CD4-positive, alpha-beta T cell (primary cell): Measurements from ENCODE around the gene ARHGEF3. TPM values are rescaled to one million over a fixed set of nuclear protein-coding genes. Genes with fewer than 3 reads are reported as not detected.
"Not testable (repeated sequence)": the region's sequence is repeated elsewhere in the genome, so short reads cannot be mapped to it uniquely, and the experiment has no call there.

Experiments used
- ATAC-seq: fragments of 200-7000 bp; cut with Tn5 transposase; one replicate; pipeline ENCODE4 v1.10.0; 2022; ENCODE audit warnings: mild to moderate bottlenecking; ENCODE audit not compliant: poor library complexity
- CTCF ChIA-PET: fragments of 350-600 bp; sonication (Branson Sonifier 250); formaldehyde crosslinking; loops from one replicate; lab custom pipeline; 2021; ENCODE audit warnings: antibody characterized with exemption, inconsistent platforms; lab: Charles Lee
- POLR2A ChIA-PET: fragments of 350-600 bp; sonication (Branson Sonifier 250); formaldehyde crosslinking; loops from one replicate; lab custom pipeline; 2021; ENCODE audit warnings: antibody characterized with exemption, inconsistent platforms; lab: Charles Lee
- DNase-seq, 14 experiments: peaks; one replicate each; pipeline ENCODE4 v3.0.0-alpha.2; 2013 to 2020; ENCODE audit warnings: mixed read lengths in 2 of 14
- H3K27ac ChIP-seq, 2 donors: one replicate each; pipeline versions ENCODE4 v1.5.1 to v1.7.0; 2013; ENCODE audit warnings: low read length in 2 of 2, low read depth in 1 of 2, mild to moderate bottlenecking in 1 of 2
- H3K27me3 ChIP-seq, 2 experiments: 1 replicate in 1 of 2; 2 replicates in 1 of 2; pipeline versions ENCODE4 v1.6.1 to v1.7.0; 2013; ENCODE audit warnings: low read length in 2 of 2, control low read depth in 1 of 2, mild to moderate bottlenecking in 1 of 2, moderate library complexity in 1 of 2; ENCODE audit not compliant: insufficient read depth in 2 of 2, control insufficient read depth in 1 of 2
- H3K36me3 ChIP-seq: one replicate; pipeline ENCODE4 v1.6.1; 2013; ENCODE audit warnings: low read length, control low read depth; ENCODE audit not compliant: insufficient read depth
- H3K4me1 ChIP-seq: one replicate; pipeline ENCODE4 v1.6.1; 2013; ENCODE audit warnings: low read length, control low read depth; ENCODE audit not compliant: insufficient read depth
- H3K4me3 ChIP-seq: one replicate; pipeline ENCODE4 v1.5.1; 2013; ENCODE audit warnings: mild to moderate bottlenecking, low read length, moderate library complexity
- H3K9me3 ChIP-seq, 2 experiments: 1 replicate in 1 of 2; 2 replicates in 1 of 2; pipeline versions ENCODE4 v1.6.1 to v1.7.0; 2013; ENCODE audit warnings: low read length in 2 of 2, mild to moderate bottlenecking in 2 of 2, control low read depth in 1 of 2, moderate library complexity in 1 of 2; ENCODE audit not compliant: control insufficient read depth in 1 of 2, insufficient read depth in 1 of 2
- H3K27ac Mint-ChIP-seq: one replicate; pipeline ENCODE4 v1.8.0; 2020; ENCODE audit warnings: mixed read lengths
- H3K27me3 Mint-ChIP-seq: one replicate; pipeline ENCODE4 v1.8.0; 2021; ENCODE audit warnings: mixed read lengths
- H3K36me3 Mint-ChIP-seq: one replicate; pipeline ENCODE4 v1.8.0; 2021; ENCODE audit warnings: low read depth, mixed read lengths
- H3K4me1 Mint-ChIP-seq: one replicate; pipeline ENCODE4 v1.8.0; 2021; ENCODE audit warnings: low read depth, mixed read lengths
- H3K4me3 Mint-ChIP-seq: one replicate; pipeline ENCODE4 v1.8.0; 2020; ENCODE audit warnings: mild to moderate bottlenecking, mixed read lengths
- H3K9me3 Mint-ChIP-seq: one replicate; pipeline ENCODE4 v1.8.0; 2020; ENCODE audit warnings: mixed read lengths
- CTCF ChIP-seq: fragments of 200-600 bp; IDR thresholded peaks from one replicate; pipeline ENCODE4 v1.8.0; 2022; ENCODE audit warnings: antibody characterized with exemption, mild to moderate bottlenecking
- intact Hi-C, 2 experiments: fragments of 100-400 bp; cut with DNase I in 1 of 2; cut with micrococcal nuclease in 1 of 2; formaldehyde crosslinking; loops; one replicate each; pipeline versions ENCODE4 v1.15.1 to v1.9.0; 2023 to 2025; cut with DNase I, micrococcal nuclease
- total RNA-seq, 174 experiments: library from RNA in 2 of 174; stranded (reverse) in 2 of 174; gene quantifications; one replicate each; pipeline ENCODE4 v1.2.3 and lab custom pipeline; 2021 to 2026

The ARHGEF3 gene
- total RNA-seq, 2 experiments from 2014 or later = 46.4 to 46.6 TPM

- H3K4me3 Mint-ChIP-seq, H3K36me3 ChIP-seq, H3K27me3 ChIP-seq, ATAC-seq, H3K36me3 Mint-ChIP-seq, H3K27me3 Mint-ChIP-seq, H3K27ac ChIP-seq, intact Hi-C loops, H3K9me3 Mint-ChIP-seq, H3K4me3 ChIP-seq, H3K9me3 ChIP-seq, H3K27ac Mint-ChIP-seq: not testable (repeated sequence)
- peaks cover 22% of the 10 kb centered on the region for H3K4me1 Mint-ChIP-seq
- H3K4me1 ChIP-seq = peaks cover 10% of the 10 kb centered on the region
- TF ChIP-seq CTCF = peak; percentile 31
- CTCF ChIA-PET = interaction anchor here (0.7 to 1.5 kb wide), 8 partner anchors 39 to 279 kb away, joined by 3 to 6 read pairs (median 4); no protein-coding TSS in a partner anchor
- DNase-seq = peak in 9 of 14 experiments; percentile 15 to 55 (median 31)
- POLR2A ChIA-PET = interaction anchor here (2.3 kb wide), 1 partner anchor 93 kb away, joined by 9 read pairs; no protein-coding TSS in a partner anchor
Observed at GRCh38 chr3:56707412-56707811, 94.3 kb downstream of the ARHGEF3 start.

DNA sequence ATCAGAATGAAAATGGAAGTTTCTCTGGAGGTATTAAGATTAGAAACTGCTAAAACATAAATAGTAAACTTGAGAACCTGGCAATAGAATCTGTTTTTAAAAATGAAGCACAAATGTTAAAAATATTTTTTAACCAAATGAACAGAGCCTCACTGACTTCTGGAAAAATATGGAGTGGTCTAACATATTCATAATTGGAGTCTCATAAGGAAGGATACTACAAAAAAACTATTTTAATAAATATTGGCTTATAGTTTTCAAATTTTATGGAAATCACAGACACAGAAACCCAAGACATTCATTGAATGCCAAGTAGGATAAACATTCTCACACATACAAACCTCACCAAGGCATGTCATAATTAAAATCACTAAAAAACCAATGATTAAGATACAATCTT is 95.1 kb downstream of the ARHGEF3 start:
- peaks cover 24% of the 10 kb centered on the region for H3K4me1 Mint-ChIP-seq
- peaks cover 12% of the 10 kb centered on the region for H3K4me1 ChIP-seq
- no peak overlapping the region for H3K27ac ChIP-seq
- H3K36me3 ChIP-seq = no peaks in the 10 kb centered on the region
- DNase-seq = no peak
- H3K4me3 ChIP-seq = no peak overlapping the region
- H3K27ac Mint-ChIP-seq = no peak overlapping the region
- no peaks in the 10 kb centered on the region for H3K9me3 ChIP-seq
- no peaks in the 10 kb centered on the region for H3K27me3 ChIP-seq
- CTCF ChIA-PET = interaction anchor here (0.8 to 1.0 kb wide), 2 partner anchors 92 to 283 kb away, joined by 3 read pairs; no protein-coding TSS in a partner anchor
- no peak for ATAC-seq
- no peaks in the 10 kb centered on the region for H3K36me3 Mint-ChIP-seq
- H3K27me3 Mint-ChIP-seq = no peaks in the 10 kb centered on the region
- POLR2A ChIA-PET = no interaction called here
- no peaks in the 10 kb centered on the region for H3K9me3 Mint-ChIP-seq
- no peak overlapping the region for H3K4me3 Mint-ChIP-seq
- no peak for TF ChIP-seq CTCF
- intact Hi-C loops = no loop called here

GRCh38 chr3:56704706-56705105 is 97.0 kb downstream of the ARHGEF3 start:
- ATAC-seq = peak; percentile 46
- no peaks in the 10 kb centered on the region for H3K9me3 ChIP-seq
- Mint-ChIP-seq H3K27me3 (no peaks in the 10 kb centered on the region), H3K36me3 (no peaks in the 10 kb centered on the region), H3K9me3 (no peaks in the 10 kb centered on the region), H3K27ac (peak overlapping the region; percentile 0), H3K4me3 (no peak overlapping the region), H3K4me1 (peaks cover 29% of the 10 kb centered on the region)
- intact Hi-C loops = loop anchor here (5.0 kb wide), 3 partner anchors 48 to 213 kb away; no protein-coding TSS in a partner anchor
- H3K4me3 ChIP-seq = no peak overlapping the region
- peak in 1 of 14 experiments; percentile 35 for DNase-seq
- H3K36me3 ChIP-seq = no peaks in the 10 kb centered on the region
- H3K27me3 ChIP-seq = no peaks in the 10 kb centered on the region
- H3K27ac ChIP-seq = no peak overlapping the region
- ChIA-PET CTCF (interaction anchor here (1.7 to 5.8 kb wide), 2 partner anchors 284 to 291 kb away, joined by 5 to 56 read pairs; no protein-coding TSS in a partner anchor), POLR2A (interaction anchor here (0.8 to 4.3 kb wide), 8 partner anchors 20 to 284 kb away, joined by 3 to 84 read pairs (median 4); partner anchors contain the start of genes ARHGEF3 and TASOR)
- peaks cover 12% of the 10 kb centered on the region for H3K4me1 ChIP-seq
- no peak for TF ChIP-seq CTCF
